ENCODE data around the gene AGXT.

The AGXT gene

GRCh38 chr2:240846873-240847595 is 21.6 kb upstream of the AGXT start:
- no peak for DNase-seq (ENCODE audit: low read depth in 2 of 2)
- no peak overlapping the region for H3K4me3 ChIP-seq (replicated peaks in 1 of 2; ENCODE audit: low read depth in 2 of 2, low read length in 2 of 2)
- no peak for TF ChIP-seq CTCF (IDR thresholded peaks at IDR 0.05; ENCODE audit: low read depth, low read length)

GRCh38 chr2:240847817-240848216 is 20.8 kb upstream of the AGXT start:
- TF ChIP-seq CTCF (IDR thresholded peaks at IDR 0.05; ENCODE audit: low read depth, low read length) = no peak
- no peak for DNase-seq (ENCODE audit: low read depth in 2 of 2)
- no peak overlapping the region for H3K4me3 ChIP-seq (replicated peaks in 1 of 2; ENCODE audit: low read depth in 2 of 2, low read length in 2 of 2)

GRCh38 chr2:240848900-240849680 is 19.5 kb upstream of the AGXT start:
- DNase-seq (ENCODE audit: low read depth in 2 of 2) = no peak
- TF ChIP-seq CTCF (IDR thresholded peaks at IDR 0.05; ENCODE audit: low read depth, low read length) = no peak
- no peak overlapping the region for H3K4me3 ChIP-seq (replicated peaks in 1 of 2; ENCODE audit: low read depth in 2 of 2, low read length in 2 of 2)

- TF ChIP-seq CTCF (IDR thresholded peaks at IDR 0.05; ENCODE audit: low read depth, low read length) = no peak
- H3K4me3 ChIP-seq (replicated peaks in 1 of 2; ENCODE audit: low read depth in 2 of 2, low read length in 2 of 2) = no peak overlapping the region
- no peak for DNase-seq (ENCODE audit: low read depth in 2 of 2)
Measured at GRCh38 chr2:240850026-240850425, 18.6 kb upstream of the AGXT start.

- no peak for TF ChIP-seq CTCF (IDR thresholded peaks at IDR 0.05; ENCODE audit: low read depth, low read length)
- DNase-seq (ENCODE audit: low read depth in 2 of 2) = no peak
- no peak overlapping the region for H3K4me3 ChIP-seq (replicated peaks in 1 of 2; ENCODE audit: low read depth in 2 of 2, low read length in 2 of 2)
Measured at GRCh38 chr2:240850756-240851077, 17.9 kb upstream of the AGXT start.

GRCh38 chr2:240851078-240851991 is 17.3 kb upstream of the AGXT start:
- peak; percentile 84 to 85 for DNase-seq (ENCODE audit: low read depth in 2 of 2)
- peak; percentile 94 for TF ChIP-seq CTCF (IDR thresholded peaks at IDR 0.05; ENCODE audit: low read depth, low read length)
- H3K4me3 ChIP-seq (replicated peaks in 1 of 2; ENCODE audit: low read depth in 2 of 2, low read length in 2 of 2) = no peak overlapping the region
